ENCODE data around the gene SHANK3.
"Not testable (repeated sequence)": the region's sequence is repeated elsewhere in the genome, so short reads cannot be mapped to it uniquely, and the experiment has no call there.

Gene SHANK3

GRCh38 chr22:50643021-50643820 is 29.4 kb upstream of the SHANK3 start:
- H3K4me1 ChIP-seq (ENCODE audit: control insufficient read depth, insufficient read depth, low read length); POLR2A ChIA-PET; H3K9me3 ChIP-seq (ENCODE audit: control insufficient read depth, insufficient read depth, low read depth, low read length); H3K27ac ChIP-seq (ENCODE audit: extremely low read depth, low read depth, low read length); H3K36me3 ChIP-seq (ENCODE audit: control insufficient read depth in 2 of 2, insufficient read depth in 1 of 2, low read length in 2 of 2); H3K4me3 ChIP-seq (ENCODE audit: low read depth, low read length): not testable (repeated sequence)
- TF ChIP-seq ZBTB48 (tag by site-specific recombination; IDR thresholded peaks at IDR 0.05): peak; percentile 90
- CTCF ChIA-PET: interaction anchor here (1.3 kb wide), 1 partner anchor 33 kb away, joined by 3 read pairs; no protein-coding TSS in a partner anchor

- POLR2A ChIA-PET; CTCF ChIA-PET; H3K36me3 ChIP-seq (ENCODE audit: control insufficient read depth in 2 of 2, insufficient read depth in 1 of 2, low read length in 2 of 2); H3K9me3 ChIP-seq (ENCODE audit: control insufficient read depth, insufficient read depth, low read depth, low read length); H3K4me1 ChIP-seq (ENCODE audit: control insufficient read depth, insufficient read depth, low read length); H3K27ac ChIP-seq (ENCODE audit: extremely low read depth, low read depth, low read length); H3K4me3 ChIP-seq (ENCODE audit: low read depth, low read length): not testable (repeated sequence)
- peak; percentile 6; the same call in 1 of the 2 replicates for TF ChIP-seq ZBTB48 (tag by site-specific recombination; IDR thresholded peaks at IDR 0.05)
These were observed 28.9 kb upstream of the SHANK3 start for GRCh38 chr22:50643821-50644101.

- Histone ChIP-seq H3K4me3 (ENCODE audit: low read depth, low read length) (no peak overlapping the region), H3K36me3 (ENCODE audit: control insufficient read depth in 2 of 2, insufficient read depth in 1 of 2, low read length in 2 of 2) (no peaks in the 10 kb centered on the region), H3K9me3 (ENCODE audit: control insufficient read depth, insufficient read depth, low read depth, low read length) (no peaks in the 10 kb centered on the region), H3K4me1 (ENCODE audit: control insufficient read depth, insufficient read depth, low read length) (no peaks in the 10 kb centered on the region), H3K27ac (ENCODE audit: extremely low read depth, low read depth, low read length) (no peak overlapping the region)
- CTCF ChIA-PET: interaction anchor here (0.7 to 1.1 kb wide), 2 partner anchors 12 to 117 kb away, joined by 3 to 4 read pairs; no protein-coding TSS in a partner anchor
- POLR2A ChIA-PET: no interaction called here
- TF ChIP-seq ZNF184 (tag by site-specific recombination; IDR thresholded peaks at IDR 0.05) (no peak), REST (tag by site-specific recombination; IDR thresholded peaks at IDR 0.05) (no peak), ZNF521 (tag by site-specific recombination; IDR thresholded peaks at IDR 0.05) (no peak), ZBTB11 (tag by site-specific recombination; conservative IDR thresholded peaks at IDR 0.05; ENCODE audit: low read depth) (no peak), AEBP2 (tag by site-specific recombination; IDR thresholded peaks at IDR 0.05; ENCODE audit: borderline replicate concordance) (no peak), HIC1 (tag by site-specific recombination; IDR thresholded peaks at IDR 0.05) (no peak), BCL6B (tag by site-specific recombination; IDR thresholded peaks at IDR 0.05) (no peak), ZNF169 (tag by site-specific recombination; IDR thresholded peaks at IDR 0.05) (no peak), ZNF140 (tag by site-specific recombination; IDR thresholded peaks at IDR 0.05) (no peak), ZNF26 (tag by site-specific recombination; IDR thresholded peaks at IDR 0.05) (no peak), ZNF791 (tag by site-specific recombination; IDR thresholded peaks at IDR 0.05) (no peak), ZNF571 (tag by site-specific recombination; IDR thresholded peaks at IDR 0.05) (no peak), ZNF16 (tag by site-specific recombination; IDR thresholded peaks at IDR 0.05; ENCODE audit: low read depth) (no peak)
These were observed 19.4 kb upstream of the SHANK3 start for GRCh38 chr22:50653256-50653655.
